ENCODE measurements around the gene ATP2A1.

- TF ChIP-seq CTCF (IDR thresholded peaks at IDR 0.05) (no peak), CBX2 (IDR thresholded peaks at IDR 0.05; ENCODE audit: borderline replicate concordance, low read depth) (no peak), POLR2A (IDR thresholded peaks at IDR 0.05; ENCODE audit: low read length) (no peak), MYC (IDR thresholded peaks at IDR 0.05; ENCODE audit: borderline replicate concordance, low read length) (no peak), JUN (IDR thresholded peaks at IDR 0.05) (no peak), E2F6 (IDR thresholded peaks at IDR 0.05; ENCODE audit: borderline replicate concordance, low read depth) (no peak), BCL3 (IDR thresholded peaks at IDR 0.05) (no peak), ZFP36 (IDR thresholded peaks at IDR 0.05; ENCODE audit: borderline replicate concordance, partially characterized antibody) (no peak), NFE2L2 (conservative IDR thresholded peaks at IDR 0.05; ENCODE audit: low read length) (no peak), CHD4 (IDR thresholded peaks at IDR 0.05; ENCODE audit: borderline replicate concordance) (no peak), HES2 (IDR thresholded peaks at IDR 0.05) (no peak)
- TF ChIP-seq, protein P1, sequence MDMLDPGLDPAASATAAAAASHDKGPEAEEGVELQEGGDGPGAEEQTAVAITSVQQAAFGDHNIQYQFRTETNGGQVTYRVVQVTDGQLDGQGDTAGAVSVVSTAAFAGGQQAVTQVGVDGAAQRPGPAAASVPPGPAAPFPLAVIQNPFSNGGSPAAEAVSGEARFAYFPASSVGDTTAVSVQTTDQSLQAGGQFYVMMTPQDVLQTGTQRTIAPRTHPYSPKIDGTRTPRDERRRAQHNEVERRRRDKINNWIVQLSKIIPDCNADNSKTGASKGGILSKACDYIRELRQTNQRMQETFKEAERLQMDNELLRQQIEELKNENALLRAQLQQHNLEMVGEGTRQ (IDR thresholded peaks at IDR 0.05), result no peak
These were observed 19.5 kb downstream of the ATP2A1 start for GRCh38 chr16:28897826-28898225.
